ENCODE data around the gene GBP4.
"Not testable (repeated sequence)": the region's sequence is repeated elsewhere in the genome, so short reads cannot be mapped to it uniquely, and the experiment has no call there.

GBP4 gene, protein sequence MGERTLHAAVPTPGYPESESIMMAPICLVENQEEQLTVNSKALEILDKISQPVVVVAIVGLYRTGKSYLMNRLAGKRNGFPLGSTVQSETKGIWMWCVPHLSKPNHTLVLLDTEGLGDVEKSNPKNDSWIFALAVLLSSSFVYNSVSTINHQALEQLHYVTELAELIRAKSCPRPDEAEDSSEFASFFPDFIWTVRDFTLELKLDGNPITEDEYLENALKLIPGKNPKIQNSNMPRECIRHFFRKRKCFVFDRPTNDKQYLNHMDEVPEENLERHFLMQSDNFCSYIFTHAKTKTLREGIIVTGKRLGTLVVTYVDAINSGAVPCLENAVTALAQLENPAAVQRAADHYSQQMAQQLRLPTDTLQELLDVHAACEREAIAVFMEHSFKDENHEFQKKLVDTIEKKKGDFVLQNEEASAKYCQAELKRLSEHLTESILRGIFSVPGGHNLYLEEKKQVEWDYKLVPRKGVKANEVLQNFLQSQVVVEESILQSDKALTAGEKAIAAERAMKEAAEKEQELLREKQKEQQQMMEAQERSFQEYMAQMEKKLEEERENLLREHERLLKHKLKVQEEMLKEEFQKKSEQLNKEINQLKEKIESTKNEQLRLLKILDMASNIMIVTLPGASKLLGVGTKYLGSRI

DNA sequence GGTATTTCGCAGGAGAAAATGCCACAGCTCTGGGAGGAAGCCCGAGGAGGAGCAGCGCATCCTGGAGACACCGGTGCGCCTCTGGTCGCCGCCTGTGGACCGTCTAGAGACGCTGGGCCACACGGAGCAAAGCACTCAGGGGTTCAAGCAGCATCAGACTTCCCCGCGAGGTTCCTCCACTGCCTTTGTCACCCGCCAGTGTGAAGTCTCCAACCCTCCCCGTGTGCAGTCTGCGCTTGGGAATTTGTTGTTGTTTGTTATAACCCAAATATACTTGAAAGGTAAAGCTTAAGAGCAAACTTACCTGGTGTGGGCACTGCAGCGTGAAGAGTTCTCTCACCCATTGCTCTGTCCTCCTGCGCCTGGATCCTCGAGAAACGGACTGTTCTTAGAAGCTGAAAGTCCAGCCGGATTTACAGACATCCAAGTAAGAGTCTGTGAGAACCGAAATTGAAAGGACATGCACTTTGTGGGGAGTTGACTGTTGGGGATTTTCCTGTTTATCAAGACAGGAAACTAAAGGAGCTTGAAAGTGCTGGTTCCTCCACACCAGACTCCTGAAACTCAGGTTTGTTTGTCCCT is at the start of gene GBP4:
TSS of gene GBP4 (minus strand) at position 452 of the 582 bp plus-strand sequence. CDS start at position 344, 108 bp downstream.
- ATAC-seq (replicated peaks; ENCODE audit: extremely low read depth, poor library complexity, severe bottlenecking) (peak; percentile 57), DNase-seq (ENCODE audit: low spot score in 2 of 2) (peak in 1 of 2 donors; percentile 13)
- Mint-ChIP-seq H3K27me3 (no peaks in the 10 kb centered on the region), H3K27ac (ENCODE audit: low read depth) (peak within 1 kb of the TSS; percentile 96), H3K4me1 (peaks cover 61% of the 10 kb centered on the region), H3K36me3 (ENCODE audit: insufficient read depth) (peaks cover 37% of the 10 kb centered on the region), H3K9me3 (no peaks in the 10 kb centered on the region), H3K4me3 (peak within 1 kb of the TSS; percentile 91)

DNA sequence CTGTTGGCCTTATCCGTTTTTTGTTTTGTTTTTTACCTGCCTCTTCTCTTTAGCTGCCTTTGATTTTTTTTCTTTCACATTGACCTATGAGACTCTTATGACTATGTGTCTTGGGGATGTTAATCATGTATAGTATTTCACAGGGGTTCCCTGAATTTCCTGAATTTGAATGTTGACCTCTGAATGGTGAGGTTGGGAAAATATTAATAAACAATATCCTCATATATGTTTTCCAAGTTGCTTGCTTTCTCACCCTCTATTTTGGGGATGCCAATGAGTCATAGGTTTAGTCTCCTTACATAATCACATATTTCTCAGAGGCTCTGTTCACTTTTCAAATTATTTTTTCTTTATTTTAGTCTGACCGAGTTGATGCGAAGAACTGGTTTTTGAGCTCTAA is 44.3 kb upstream of the GBP4 start:
- H3K9me3 Mint-ChIP-seq, result peaks cover 10% of the 10 kb centered on the region

DNA sequence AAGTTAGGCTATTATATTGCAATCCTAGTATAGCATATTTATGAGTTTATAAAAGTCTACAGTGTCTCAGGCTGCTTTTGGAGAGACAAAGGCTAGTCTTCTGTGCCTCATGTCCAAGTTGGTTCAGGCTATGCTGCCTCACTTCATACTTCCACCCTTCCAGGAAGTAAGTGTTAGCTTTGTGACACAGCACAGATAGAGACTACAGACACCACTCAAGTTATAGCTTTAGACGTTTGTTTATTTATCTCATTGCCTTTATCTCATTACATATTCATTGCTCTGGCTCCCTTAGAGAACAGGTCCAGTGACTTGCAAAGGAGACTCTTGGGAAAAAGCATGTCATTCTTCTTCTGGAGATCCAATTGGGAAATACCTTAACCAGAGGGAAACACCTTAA is 22.6 kb upstream of the GBP4 start:
- H3K4me3 Mint-ChIP-seq, result no peak overlapping the region
- ATAC-seq (replicated peaks; ENCODE audit: extremely low read depth, poor library complexity, severe bottlenecking) (no peak), DNase-seq (ENCODE audit: low spot score in 2 of 2) (no peak)
- no peaks in the 10 kb centered on the region for H3K27me3 Mint-ChIP-seq
- H3K36me3 Mint-ChIP-seq (ENCODE audit: insufficient read depth), result peaks cover 2% of the 10 kb centered on the region
- no peak overlapping the region for H3K27ac Mint-ChIP-seq (ENCODE audit: low read depth)
- no peaks in the 10 kb centered on the region for H3K4me1 Mint-ChIP-seq
- no peaks in the 10 kb centered on the region for H3K9me3 Mint-ChIP-seq

More for the DNA sequence above, 44.3 kb upstream of the GBP4 start:
- Mint-ChIP-seq H3K27ac (ENCODE audit: low read depth) (no peak overlapping the region), H3K4me3 (no peak overlapping the region), H3K4me1 (peaks cover 26% of the 10 kb centered on the region), H3K27me3 (no peaks in the 10 kb centered on the region), H3K36me3 (ENCODE audit: insufficient read depth) (peaks cover 2% of the 10 kb centered on the region)
- DNase-seq (ENCODE audit: low spot score in 2 of 2) (no peak), ATAC-seq (replicated peaks; ENCODE audit: extremely low read depth, poor library complexity, severe bottlenecking) (no peak)

DNA sequence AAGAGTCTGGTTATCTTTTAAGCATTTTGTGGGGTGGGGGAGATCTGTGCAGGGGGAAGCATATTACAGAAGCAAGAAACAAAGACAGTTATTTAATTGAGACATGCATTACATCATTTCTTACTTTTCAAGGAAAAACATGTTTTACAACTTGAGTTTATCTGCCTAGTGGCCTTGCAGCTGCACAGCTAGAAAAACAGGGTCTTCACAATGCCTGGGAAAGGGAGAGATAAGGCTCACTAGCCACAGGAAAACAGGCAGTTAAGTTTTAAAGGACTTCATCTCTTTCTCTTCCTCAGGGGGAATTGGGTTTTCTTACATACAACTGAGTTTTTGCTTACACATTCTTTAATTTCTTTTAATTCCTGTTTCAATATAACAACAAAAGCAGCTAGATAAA is 21.1 kb upstream of the GBP4 start:
- not testable (repeated sequence) for H3K27me3 Mint-ChIP-seq; H3K36me3 Mint-ChIP-seq (ENCODE audit: insufficient read depth); DNase-seq (ENCODE audit: low spot score in 2 of 2); ATAC-seq (replicated peaks; ENCODE audit: extremely low read depth, poor library complexity, severe bottlenecking); H3K4me3 Mint-ChIP-seq; H3K4me1 Mint-ChIP-seq; H3K27ac Mint-ChIP-seq (ENCODE audit: low read depth); H3K9me3 Mint-ChIP-seq

DNA sequence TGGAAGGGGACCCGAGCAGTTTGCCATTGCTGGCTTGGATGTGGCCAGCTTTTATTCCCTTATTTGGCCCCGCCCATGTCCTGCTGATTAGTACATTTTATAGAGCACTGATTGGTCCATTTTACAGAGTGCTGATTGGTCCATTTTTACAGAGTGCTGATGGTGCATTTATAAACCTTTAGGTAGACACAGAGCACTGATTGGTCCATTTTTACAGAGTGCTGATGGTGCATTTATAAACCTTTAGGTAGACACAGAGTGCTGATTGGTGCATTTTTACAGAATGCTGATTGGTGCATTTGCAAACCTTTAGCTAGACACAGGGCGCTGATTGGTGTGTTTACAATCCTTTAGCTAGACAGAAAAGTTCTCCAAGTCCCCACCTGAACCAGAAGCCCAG is 20.2 kb upstream of the GBP4 start:
- H3K27me3 Mint-ChIP-seq; H3K4me1 Mint-ChIP-seq; ATAC-seq (replicated peaks; ENCODE audit: extremely low read depth, poor library complexity, severe bottlenecking); H3K27ac Mint-ChIP-seq (ENCODE audit: low read depth); DNase-seq (ENCODE audit: low spot score in 2 of 2); H3K36me3 Mint-ChIP-seq (ENCODE audit: insufficient read depth); H3K4me3 Mint-ChIP-seq; H3K9me3 Mint-ChIP-seq: not testable (repeated sequence)

DNA sequence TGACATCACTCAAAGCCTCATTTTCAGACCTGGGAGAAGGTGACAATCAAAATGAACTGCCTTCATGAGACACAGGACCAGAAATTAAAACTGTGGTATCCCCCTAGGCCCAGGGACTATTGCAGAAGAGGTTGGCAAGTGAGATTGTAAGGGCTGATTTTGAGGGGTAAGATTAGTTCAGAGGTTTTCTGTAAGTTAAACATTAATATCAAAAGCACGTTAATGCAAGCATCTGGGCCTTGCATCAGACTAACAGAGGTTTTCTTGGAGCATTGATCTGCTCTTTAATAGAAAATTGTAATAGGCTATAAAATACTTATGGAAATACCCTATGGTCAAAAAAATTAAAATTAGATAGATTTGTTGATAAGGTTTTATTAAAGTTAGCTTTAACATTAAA is 14.6 kb upstream of the GBP4 start:
- Mint-ChIP-seq H3K4me3 (no peak overlapping the region), H3K27me3 (no peaks in the 10 kb centered on the region), H3K36me3 (ENCODE audit: insufficient read depth) (no peaks in the 10 kb centered on the region), H3K4me1 (no peaks in the 10 kb centered on the region), H3K27ac (ENCODE audit: low read depth) (no peak overlapping the region), H3K9me3 (no peaks in the 10 kb centered on the region)
- no peak for ATAC-seq (replicated peaks; ENCODE audit: extremely low read depth, poor library complexity, severe bottlenecking)
- no peak for DNase-seq (ENCODE audit: low spot score in 2 of 2)

DNA sequence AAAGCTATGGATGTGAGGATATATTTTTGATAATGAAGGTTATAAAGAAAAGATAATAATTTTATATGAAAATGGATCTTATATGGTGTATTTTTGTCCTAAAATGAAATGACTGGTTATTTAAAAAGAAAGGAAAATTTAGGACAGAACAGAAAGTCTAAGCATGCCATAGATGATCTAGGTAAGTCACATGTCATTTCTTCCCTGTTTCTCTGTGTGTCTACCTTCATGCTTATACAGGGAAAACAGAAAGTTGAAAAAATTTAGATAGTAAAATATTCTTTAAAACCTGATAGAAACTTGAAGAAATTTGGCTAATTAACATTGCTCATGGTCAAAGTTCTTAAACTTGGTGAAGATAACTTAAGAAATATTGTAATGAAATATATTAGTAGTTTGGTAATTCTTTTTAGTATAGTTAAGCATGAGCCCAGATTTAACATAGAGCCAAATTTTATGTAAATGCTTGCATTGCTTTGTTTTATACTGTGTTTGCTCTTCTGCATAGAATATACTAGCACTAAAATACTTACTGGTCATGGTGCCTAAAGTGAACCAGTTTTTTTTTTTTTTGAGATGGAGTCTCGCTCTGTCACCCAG is 12.4 kb upstream of the GBP4 start:
- H3K36me3 Mint-ChIP-seq (ENCODE audit: insufficient read depth), result peaks cover 4% of the 10 kb centered on the region
- H3K9me3 Mint-ChIP-seq, result no peaks in the 10 kb centered on the region
- no peaks in the 10 kb centered on the region for H3K4me1 Mint-ChIP-seq
- ATAC-seq (replicated peaks; ENCODE audit: extremely low read depth, poor library complexity, severe bottlenecking) (no peak), DNase-seq (ENCODE audit: low spot score in 2 of 2) (no peak)
- H3K27ac Mint-ChIP-seq (ENCODE audit: low read depth), result no peak overlapping the region
- H3K27me3 Mint-ChIP-seq, result no peaks in the 10 kb centered on the region
- H3K4me3 Mint-ChIP-seq, result no peak overlapping the region

DNA sequence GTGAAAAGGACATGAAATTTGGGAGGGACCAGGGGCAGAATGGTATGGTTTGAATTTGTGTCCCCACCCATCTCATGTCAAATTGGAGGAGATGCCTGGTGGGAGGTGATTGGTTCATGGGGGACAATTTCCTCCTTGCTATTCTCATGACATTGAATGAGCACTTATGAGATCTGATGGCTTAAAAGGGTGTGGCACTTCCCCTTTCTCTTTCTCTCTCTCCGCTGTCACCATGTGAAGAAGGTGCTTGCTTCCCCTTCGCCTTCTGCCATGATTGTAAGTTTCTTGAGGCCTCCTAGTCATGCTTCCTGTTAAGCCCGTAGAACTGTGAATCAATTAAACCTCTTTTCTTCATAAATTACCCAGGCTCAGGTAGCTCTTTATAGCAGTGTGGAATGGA is 7.6 kb upstream of the GBP4 start:
- Mint-ChIP-seq H3K27ac (ENCODE audit: low read depth) (no peak overlapping the region), H3K4me3 (no peak overlapping the region), H3K9me3 (peaks cover 9% of the 10 kb centered on the region), H3K36me3 (ENCODE audit: insufficient read depth) (peaks cover 11% of the 10 kb centered on the region), H3K27me3 (no peaks in the 10 kb centered on the region), H3K4me1 (peaks cover 15% of the 10 kb centered on the region)
- DNase-seq (ENCODE audit: low spot score in 2 of 2), result no peak
- no peak for ATAC-seq (replicated peaks; ENCODE audit: extremely low read depth, poor library complexity, severe bottlenecking)

DNA sequence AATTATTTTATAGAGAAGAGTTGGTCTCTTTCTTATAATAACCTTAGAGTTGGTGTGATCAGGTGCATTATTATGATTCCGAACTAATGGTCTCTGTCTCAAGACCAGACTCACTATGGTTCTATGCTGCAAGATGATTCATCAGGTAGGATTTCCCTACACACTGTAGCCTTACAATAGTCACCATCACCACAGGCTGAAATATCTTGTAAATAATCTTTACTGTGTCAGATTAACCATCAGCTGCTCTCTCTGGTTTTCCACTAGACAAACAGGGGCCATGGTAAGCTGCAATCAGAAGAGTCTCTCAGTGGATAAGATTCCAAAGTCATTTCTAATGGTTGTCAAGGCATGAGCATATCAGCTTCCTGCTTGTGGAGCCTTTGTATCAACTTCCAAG is 4.4 kb upstream of the GBP4 start:
- Mint-ChIP-seq H3K27ac (ENCODE audit: low read depth) (no peak overlapping the region), H3K4me3 (no peak overlapping the region), H3K9me3 (peaks cover 9% of the 10 kb centered on the region), H3K4me1 (peaks cover 26% of the 10 kb centered on the region), H3K36me3 (ENCODE audit: insufficient read depth) (peaks cover 23% of the 10 kb centered on the region), H3K27me3 (no peaks in the 10 kb centered on the region)
- DNase-seq (ENCODE audit: low spot score in 2 of 2) (no peak), ATAC-seq (replicated peaks; ENCODE audit: extremely low read depth, poor library complexity, severe bottlenecking) (no peak)

DNA sequence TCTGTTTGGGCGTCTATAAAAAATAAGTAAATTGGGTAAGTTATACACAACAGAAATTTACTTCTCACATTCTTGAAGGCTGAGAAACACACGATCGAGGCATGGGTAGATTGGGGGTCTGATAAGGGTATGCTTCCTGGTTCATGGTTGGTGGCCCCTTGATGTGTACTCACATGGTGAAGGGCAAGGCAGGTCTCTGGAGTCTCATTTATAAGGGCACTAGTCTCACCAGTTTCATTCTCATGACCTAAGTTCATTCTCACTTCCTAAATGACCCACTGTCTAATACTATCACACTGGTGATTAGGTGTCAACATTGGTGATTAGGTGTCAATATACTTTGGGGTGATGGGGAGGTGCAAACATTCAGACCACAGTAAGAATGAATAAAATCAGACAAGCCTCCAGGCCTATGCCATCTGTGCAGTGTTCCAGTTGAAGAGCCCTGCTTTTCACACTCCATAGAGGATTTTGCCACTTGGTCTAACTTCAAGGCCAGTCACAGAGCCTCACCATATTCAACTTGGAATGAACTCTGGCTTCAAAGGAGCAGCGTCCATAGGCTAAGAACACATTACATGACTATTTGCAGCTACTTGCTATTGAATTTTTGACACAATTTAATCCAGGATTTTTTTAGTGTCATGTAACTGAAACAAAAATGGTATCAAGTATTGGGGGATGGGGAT is 2.5 kb upstream of the GBP4 start:
- Mint-ChIP-seq H3K9me3 (peaks cover 9% of the 10 kb centered on the region), H3K36me3 (ENCODE audit: insufficient read depth) (peaks cover 27% of the 10 kb centered on the region), H3K27ac (ENCODE audit: low read depth) (peak overlapping the region; percentile 96), H3K4me1 (peaks cover 46% of the 10 kb centered on the region), H3K27me3 (no peaks in the 10 kb centered on the region), H3K4me3 (peak overlapping the region; percentile 91)
- ATAC-seq (replicated peaks; ENCODE audit: extremely low read depth, poor library complexity, severe bottlenecking) (no peak), DNase-seq (ENCODE audit: low spot score in 2 of 2) (no peak)

DNA sequence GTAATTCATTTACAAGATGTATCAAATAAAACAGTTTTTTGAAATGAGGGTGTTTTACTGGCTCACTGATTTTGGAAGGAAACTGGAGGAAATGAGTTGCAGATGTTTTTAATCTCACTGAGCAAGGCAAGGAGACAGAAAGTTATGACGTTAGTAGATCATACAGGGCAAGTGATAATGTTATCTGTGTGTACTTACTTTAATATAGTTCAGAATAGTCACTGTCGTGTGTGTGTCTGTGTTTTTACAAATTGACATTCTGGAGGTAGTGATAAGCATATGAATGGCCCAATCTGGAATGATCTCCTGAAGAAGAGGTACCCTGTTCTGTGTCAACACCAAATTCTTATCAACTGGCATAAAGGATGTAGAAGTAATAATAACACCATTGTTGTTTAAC is 1.9 kb upstream of the GBP4 start:
- peak; percentile 63 for ATAC-seq (replicated peaks; ENCODE audit: extremely low read depth, poor library complexity, severe bottlenecking)
- H3K4me1 Mint-ChIP-seq, result peaks cover 48% of the 10 kb centered on the region
- H3K9me3 Mint-ChIP-seq, result peaks cover 9% of the 10 kb centered on the region
- DNase-seq (ENCODE audit: low spot score in 2 of 2), result no peak
- H3K27me3 Mint-ChIP-seq, result no peaks in the 10 kb centered on the region
- H3K36me3 Mint-ChIP-seq (ENCODE audit: insufficient read depth), result peaks cover 27% of the 10 kb centered on the region
- H3K4me3 Mint-ChIP-seq, result peak overlapping the region; percentile 91
- H3K27ac Mint-ChIP-seq (ENCODE audit: low read depth), result peak overlapping the region; percentile 96

DNA sequence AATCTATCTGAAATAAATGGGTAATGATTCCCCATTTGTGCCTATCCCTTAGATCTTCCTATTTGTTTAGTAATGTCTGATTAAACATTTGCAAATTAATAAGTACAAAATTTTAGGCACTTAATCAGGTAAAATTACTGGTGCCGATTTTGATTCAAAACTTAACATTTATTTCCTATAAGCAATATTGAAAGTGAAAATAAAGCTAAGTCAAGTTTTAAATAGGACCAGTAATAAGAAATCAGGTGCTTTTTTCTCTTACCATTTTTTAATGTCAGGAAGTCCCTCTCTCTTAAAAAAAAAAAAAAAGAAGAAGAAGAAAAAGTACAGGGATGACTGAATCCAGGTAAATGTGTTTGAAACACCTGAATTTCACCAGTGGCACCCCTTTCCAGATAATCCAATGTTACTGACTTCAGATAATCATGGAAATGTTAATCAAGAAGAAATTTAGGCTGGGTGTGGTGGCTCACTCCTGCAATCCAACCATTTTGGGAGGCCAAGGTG is 836 bp upstream of the GBP4 start:
- Mint-ChIP-seq H3K36me3 (ENCODE audit: insufficient read depth) (peaks cover 31% of the 10 kb centered on the region), H3K27me3 (no peaks in the 10 kb centered on the region), H3K27ac (ENCODE audit: low read depth) (peak overlapping the region; percentile 96), H3K9me3 (peaks cover 8% of the 10 kb centered on the region), H3K4me1 (peaks cover 59% of the 10 kb centered on the region), H3K4me3 (peak overlapping the region; percentile 91)
- ATAC-seq (replicated peaks; ENCODE audit: extremely low read depth, poor library complexity, severe bottlenecking) (no peak), DNase-seq (ENCODE audit: low spot score in 2 of 2) (no peak)

All from central memory CD8-positive, alpha-beta T cell (primary cell).